Measurements from ENCODE around the gene PRDM15.

The PRDM15 gene

GRCh38 chr21:41749286-41749685 lies 129.9 kb downstream of the PRDM15 start:
- DNase-seq (ENCODE audit: low read depth, low spot score) = no peak
